CD14-positive monocyte (primary cell): ENCODE measurements around the gene SOS1. TPM values are rescaled to one million over a fixed set of nuclear protein-coding genes. Genes with fewer than 3 reads are reported as not detected.

ENCODE experiments used
- DNase-seq, 3 donors: peaks; one replicate each; pipeline ENCODE4 v3.0.0-alpha.2; 2011 to 2022
- H2AFZ ChIP-seq: 2 replicates; pipeline ENCODE4 v1.6.0; 2012; ENCODE audit warnings: mild to moderate bottlenecking, low read depth, low read length, inconsistent platforms; ENCODE audit not compliant: insufficient read depth, poor library complexity, severe bottlenecking
- H3K27ac ChIP-seq, 2 donors: 1 replicate in 1 of 2; 2 replicates in 1 of 2; pipeline ENCODE4 v1.5.1; 2012 to 2013; ENCODE audit warnings: low read length in 2 of 2, control low read depth in 1 of 2, inconsistent platforms in 1 of 2, low read depth in 1 of 2, mild to moderate bottlenecking in 1 of 2
- H3K27me3 ChIP-seq, 2 donors: one replicate each; pipeline versions ENCODE4 v1.6.0 to v1.6.1; 2011 to 2013; ENCODE audit warnings: low read length in 2 of 2; ENCODE audit not compliant: control insufficient read depth in 2 of 2, insufficient read depth in 2 of 2
- H3K36me3 ChIP-seq, 2 donors: replicated peaks in 1 of 2; 1 replicate in 1 of 2; 2 replicates in 1 of 2; pipeline versions ENCODE4 v1.5.1 to v1.6.1; 2012 to 2013; ENCODE audit warnings: low read length in 2 of 2, control low read depth in 1 of 2, inconsistent platforms in 1 of 2, mild to moderate bottlenecking in 1 of 2; ENCODE audit not compliant: insufficient read depth in 2 of 2, control insufficient read depth in 1 of 2
- H3K4me1 ChIP-seq, 2 donors: 1 replicate in 1 of 2; 2 replicates in 1 of 2; pipeline versions ENCODE4 v1.5.1 to v1.6.1; 2012 to 2013; ENCODE audit warnings: low read length in 2 of 2, control low read depth in 1 of 2, inconsistent platforms in 1 of 2, mild to moderate bottlenecking in 1 of 2, moderate library complexity in 1 of 2; ENCODE audit not compliant: insufficient read depth in 2 of 2, control insufficient read depth in 1 of 2
- H3K4me2 ChIP-seq: replicated peaks from 2 replicates; pipeline ENCODE3; 2012; ENCODE audit warnings: low read length, moderate library complexity, mild to moderate bottlenecking; ENCODE audit not compliant: poor library complexity, severe bottlenecking; ENCODE audit errors: extremely low read depth
- H3K4me3 ChIP-seq, 3 experiments: fragments of 200-600 bp in 1 of 3; sonication (generic) in 1 of 3; replicated peaks in 1 of 3; 1 replicate in 2 of 3; 2 replicates in 1 of 3; pipeline ENCODE4 v1.5.1; 2011 to 2013; ENCODE audit warnings: low read length in 3 of 3, mild to moderate bottlenecking in 3 of 3, control low read depth in 2 of 3, low read depth in 2 of 3, inconsistent platforms in 1 of 3, moderate library complexity in 1 of 3
- H3K79me2 ChIP-seq: 2 replicates; pipeline ENCODE4 v1.6.0; 2012; ENCODE audit warnings: mild to moderate bottlenecking, control low read depth, inconsistent platforms, low read length, moderate library complexity; ENCODE audit not compliant: insufficient read depth
- H3K9ac ChIP-seq: 2 replicates; pipeline ENCODE4 v1.6.0; 2017; ENCODE audit warnings: low read length, mild to moderate bottlenecking; ENCODE audit not compliant: insufficient read depth, poor library complexity, severe bottlenecking
- H3K9me3 ChIP-seq, 2 donors: replicated peaks in 1 of 2; 1 replicate in 1 of 2; 2 replicates in 1 of 2; pipeline versions ENCODE4 v1.5.1 to v1.6.1; 2012 to 2013; ENCODE audit warnings: low read length in 2 of 2, control low read depth in 1 of 2; ENCODE audit not compliant: control insufficient read depth in 1 of 2, insufficient read depth in 1 of 2
- H4K20me1 ChIP-seq: 2 replicates; pipeline ENCODE4 v1.6.0; 2012; ENCODE audit warnings: mild to moderate bottlenecking, low read length, control low read depth, moderate library complexity; ENCODE audit not compliant: insufficient read depth
- H3K27ac Mint-ChIP-seq, 7 donors: one replicate each; pipeline ENCODE4 v1.8.0; 2020; ENCODE audit warnings: mild to moderate bottlenecking in 7 of 7, mixed read lengths in 7 of 7, moderate library complexity in 6 of 7, inconsistent platforms in 2 of 7
- H3K27me3 Mint-ChIP-seq, 3 donors: one replicate each; pipeline ENCODE4 v1.8.0; 2021 to 2022; ENCODE audit warnings: low read depth in 3 of 3, mild to moderate bottlenecking in 3 of 3, mixed read lengths in 3 of 3, moderate library complexity in 3 of 3, inconsistent platforms in 1 of 3
- H3K36me3 Mint-ChIP-seq, 2 donors: one replicate each; pipeline ENCODE4 v1.8.0; 2020; ENCODE audit warnings: mixed read lengths in 2 of 2, inconsistent platforms in 1 of 2, mild to moderate bottlenecking in 1 of 2
- H3K4me1 Mint-ChIP-seq: one replicate; pipeline ENCODE4 v1.8.0; 2020; ENCODE audit warnings: mild to moderate bottlenecking, mixed read lengths
- H3K4me3 Mint-ChIP-seq, 2 donors: one replicate each; pipeline ENCODE4 v1.8.0; 2020; ENCODE audit warnings: mild to moderate bottlenecking in 2 of 2, mixed read lengths in 2 of 2, moderate library complexity in 1 of 2
- H3K9me3 Mint-ChIP-seq, 7 donors: one replicate each; pipeline ENCODE4 v1.8.0; 2020 to 2022; ENCODE audit warnings: mixed read lengths in 7 of 7, mild to moderate bottlenecking in 6 of 7, moderate library complexity in 6 of 7, inconsistent platforms in 2 of 7
- CTCF ChIP-seq: fragments of 200-600 bp; IDR thresholded peaks from one replicate; pipeline ENCODE4 v1.8.0; 2022; ENCODE audit warnings: antibody characterized with exemption, mild to moderate bottlenecking
- WGBS: methylation state at CpG from one replicate; pipeline ENCODE4 v1.1.5; 2013; ENCODE audit warnings: missing lambda C conversion rate; ENCODE audit not compliant: insufficient coverage; 5-methylcytosine and 5-hydroxymethylcytosine counted together
- intact Hi-C, 2 donors: fragments of 100-400 bp; cut with micrococcal nuclease; formaldehyde crosslinking; loops; one replicate each; pipeline versions ENCODE4 v1.15.0 to v1.15.1; 2023
- polyA plus RNA-seq, 3 donors: library from polyadenylated mRNA; depleted of rRNA in 1 of 3; unstranded in 2 of 3; stranded (reverse) in 1 of 3; fragments of 300-500 nt in 2 of 3; fragments of >200 nt in 1 of 3; fragmentation: Illumina TruSeq in 2 of 3; gene quantifications; 1 replicate in 2 of 3; 2 replicates in 1 of 3; pipeline ENCODE4 v1.2.3, GENCODE V29; 2012 to 2021

SOS1 gene
- polyA plus RNA-seq, 3 donors, result 5.3 to 15.6 (median 7.7) TPM

GRCh38 chr2:39124000-39124745 lies 3.3 kb upstream of the SOS1 start:
- peaks cover 8% of the 10 kb centered on the region for H4K20me1 ChIP-seq
- intact Hi-C loops, result loop anchor here in 1 of 2 donors (10.0 kb wide), 1 partner anchor 371 kb away; no protein-coding TSS in a partner anchor

More at GRCh38 chr2:39124000-39124745, 3.3 kb upstream of the SOS1 start:
- Mint-ChIP-seq H3K27ac (peak overlapping the region; percentile 88 to 97 (median 92)), H3K4me1 (peaks cover 53% of the 10 kb centered on the region), H3K4me3 (peak overlapping the region; percentile 78 to 96), H3K27me3 (no peaks in the 10 kb centered on the region), H3K9me3 (peaks cover 0 to 3% (median 0%) of the 10 kb centered on the region in 7 donors), H3K36me3 (no peaks in the 10 kb centered on the region)
- Histone ChIP-seq H3K27ac (peak overlapping the region; percentile 75 to 89), H3K4me1 (peaks cover 45 to 61% of the 10 kb centered on the region in 2 donors), H3K9ac (peak overlapping the region; percentile 79), H2AFZ (peak overlapping the region; percentile 81), H3K79me2 (peaks cover 28% of the 10 kb centered on the region), H3K4me2 (peak overlapping the region; percentile 98), H3K36me3 (no peaks in the 10 kb centered on the region), H3K9me3 (no peaks in the 10 kb centered on the region), H3K27me3 (no peaks in the 10 kb centered on the region), H3K4me3 (peak overlapping the region; percentile 87 to 99 (median 98))
- under 1% methylated on average over 53 of the region's 58 CpGs for WGBS
- no peak for TF ChIP-seq CTCF
- DNase-seq, result peak; percentile 87 to 89 (median 89)
